Astrocyte (in vitro differentiated cells and primary cell): Measurements from ENCODE around the gene SRRM4.

Source experiments
- EZH2 ChIP-seq: IDR thresholded peaks from 2 replicates; pipeline ENCODE4 v1.6.1; 2012; ENCODE audit warnings: mild to moderate bottlenecking, low read length, inconsistent platforms; ENCODE audit not compliant: insufficient read depth
- TF ChIP-seq, protein P1 (sequence below): IDR thresholded peaks from 2 replicates; pipeline ENCODE4 v1.5.1; 2011; ENCODE audit warnings: low read depth, mild to moderate bottlenecking, inconsistent platforms, low read length, moderate library complexity; ENCODE audit not compliant: insufficient read depth

DNA sequence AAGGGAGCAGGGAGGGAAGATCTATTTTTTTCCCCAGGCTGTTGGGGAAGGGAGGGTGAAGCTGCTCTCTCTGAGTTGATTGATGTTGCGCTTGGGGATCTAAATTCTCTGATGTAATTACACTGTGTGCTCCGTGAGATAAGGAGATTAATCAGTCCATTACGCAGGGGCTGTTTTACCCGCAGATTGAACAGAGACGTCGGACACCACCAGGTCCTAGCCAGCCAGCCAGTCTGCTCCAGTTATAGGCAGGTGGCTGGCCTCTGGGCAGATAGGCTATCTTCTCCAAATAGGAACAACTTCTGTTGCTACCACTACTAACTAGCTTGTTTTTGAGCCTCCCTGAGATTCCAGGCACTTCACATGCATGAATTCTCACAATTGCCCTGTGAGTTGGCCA, 91.1 kb downstream of the SRRM4 start:
- TF ChIP-seq, protein P1, sequence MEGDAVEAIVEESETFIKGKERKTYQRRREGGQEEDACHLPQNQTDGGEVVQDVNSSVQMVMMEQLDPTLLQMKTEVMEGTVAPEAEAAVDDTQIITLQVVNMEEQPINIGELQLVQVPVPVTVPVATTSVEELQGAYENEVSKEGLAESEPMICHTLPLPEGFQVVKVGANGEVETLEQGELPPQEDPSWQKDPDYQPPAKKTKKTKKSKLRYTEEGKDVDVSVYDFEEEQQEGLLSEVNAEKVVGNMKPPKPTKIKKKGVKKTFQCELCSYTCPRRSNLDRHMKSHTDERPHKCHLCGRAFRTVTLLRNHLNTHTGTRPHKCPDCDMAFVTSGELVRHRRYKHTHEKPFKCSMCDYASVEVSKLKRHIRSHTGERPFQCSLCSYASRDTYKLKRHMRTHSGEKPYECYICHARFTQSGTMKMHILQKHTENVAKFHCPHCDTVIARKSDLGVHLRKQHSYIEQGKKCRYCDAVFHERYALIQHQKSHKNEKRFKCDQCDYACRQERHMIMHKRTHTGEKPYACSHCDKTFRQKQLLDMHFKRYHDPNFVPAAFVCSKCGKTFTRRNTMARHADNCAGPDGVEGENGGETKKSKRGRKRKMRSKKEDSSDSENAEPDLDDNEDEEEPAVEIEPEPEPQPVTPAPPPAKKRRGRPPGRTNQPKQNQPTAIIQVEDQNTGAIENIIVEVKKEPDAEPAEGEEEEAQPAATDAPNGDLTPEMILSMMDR, result no peak
- TF ChIP-seq EZH2, result no peak
